Nucleus accumbens (tissue), 56 donors: ENCODE results near the gene SGO2.

Experiments used
- DNase-seq, 56 donors: peaks; one replicate each; lab custom pipeline; 2025; lab: John Stamatoyannopoulos, UW

SGO2 gene, protein sequence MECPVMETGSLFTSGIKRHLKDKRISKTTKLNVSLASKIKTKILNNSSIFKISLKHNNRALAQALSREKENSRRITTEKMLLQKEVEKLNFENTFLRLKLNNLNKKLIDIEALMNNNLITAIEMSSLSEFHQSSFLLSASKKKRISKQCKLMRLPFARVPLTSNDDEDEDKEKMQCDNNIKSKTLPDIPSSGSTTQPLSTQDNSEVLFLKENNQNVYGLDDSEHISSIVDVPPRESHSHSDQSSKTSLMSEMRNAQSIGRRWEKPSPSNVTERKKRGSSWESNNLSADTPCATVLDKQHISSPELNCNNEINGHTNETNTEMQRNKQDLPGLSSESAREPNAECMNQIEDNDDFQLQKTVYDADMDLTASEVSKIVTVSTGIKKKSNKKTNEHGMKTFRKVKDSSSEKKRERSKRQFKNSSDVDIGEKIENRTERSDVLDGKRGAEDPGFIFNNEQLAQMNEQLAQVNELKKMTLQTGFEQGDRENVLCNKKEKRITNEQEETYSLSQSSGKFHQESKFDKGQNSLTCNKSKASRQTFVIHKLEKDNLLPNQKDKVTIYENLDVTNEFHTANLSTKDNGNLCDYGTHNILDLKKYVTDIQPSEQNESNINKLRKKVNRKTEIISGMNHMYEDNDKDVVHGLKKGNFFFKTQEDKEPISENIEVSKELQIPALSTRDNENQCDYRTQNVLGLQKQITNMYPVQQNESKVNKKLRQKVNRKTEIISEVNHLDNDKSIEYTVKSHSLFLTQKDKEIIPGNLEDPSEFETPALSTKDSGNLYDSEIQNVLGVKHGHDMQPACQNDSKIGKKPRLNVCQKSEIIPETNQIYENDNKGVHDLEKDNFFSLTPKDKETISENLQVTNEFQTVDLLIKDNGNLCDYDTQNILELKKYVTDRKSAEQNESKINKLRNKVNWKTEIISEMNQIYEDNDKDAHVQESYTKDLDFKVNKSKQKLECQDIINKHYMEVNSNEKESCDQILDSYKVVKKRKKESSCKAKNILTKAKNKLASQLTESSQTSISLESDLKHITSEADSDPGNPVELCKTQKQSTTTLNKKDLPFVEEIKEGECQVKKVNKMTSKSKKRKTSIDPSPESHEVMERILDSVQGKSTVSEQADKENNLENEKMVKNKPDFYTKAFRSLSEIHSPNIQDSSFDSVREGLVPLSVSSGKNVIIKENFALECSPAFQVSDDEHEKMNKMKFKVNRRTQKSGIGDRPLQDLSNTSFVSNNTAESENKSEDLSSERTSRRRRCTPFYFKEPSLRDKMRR

DNA sequence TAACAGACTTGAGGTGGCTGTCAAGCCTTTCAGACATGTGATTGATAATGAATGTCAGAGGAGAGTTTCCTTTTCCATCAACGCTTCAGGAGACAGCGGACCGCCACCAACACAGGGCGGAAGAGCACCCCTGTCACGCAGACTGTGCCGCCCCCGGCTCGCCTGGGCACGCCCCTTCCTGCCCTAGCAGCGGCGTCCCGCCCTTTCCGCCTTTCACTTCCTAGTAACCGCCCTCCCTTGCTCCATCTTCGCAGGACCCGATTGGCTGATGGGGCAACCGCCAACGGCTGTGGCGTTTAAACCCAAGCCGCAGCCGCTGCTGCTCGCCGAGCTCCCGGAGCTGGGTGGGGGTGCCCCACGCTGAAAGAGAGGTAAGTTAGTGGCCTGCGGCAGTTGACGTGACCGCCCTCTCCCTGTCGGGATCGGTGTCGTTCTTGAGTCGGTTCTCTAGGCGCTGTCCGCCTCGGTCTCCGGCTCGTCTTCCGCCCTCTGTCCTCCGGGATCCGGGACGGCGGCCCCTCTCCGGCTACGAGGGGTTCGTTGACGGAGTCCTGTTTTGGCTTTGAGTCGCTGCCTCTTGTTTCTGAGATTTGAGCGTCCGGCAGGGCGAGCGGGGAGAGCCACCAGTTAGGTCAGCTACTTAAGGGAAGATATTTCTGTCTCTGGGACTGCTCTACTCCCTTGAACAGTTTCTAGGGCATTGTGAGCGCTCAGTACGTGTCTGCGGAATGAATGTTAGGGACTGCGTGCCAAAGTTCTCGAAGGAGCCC is at the start of gene SGO2:
Gene SGO2, plus strand, starts transcription at position 326 of the 770 bp plus-strand sequence. CDS start 6,769 bp downstream, outside the sequence.
- peak; percentile 39 to 97 (median 90) for DNase-seq

DNA sequence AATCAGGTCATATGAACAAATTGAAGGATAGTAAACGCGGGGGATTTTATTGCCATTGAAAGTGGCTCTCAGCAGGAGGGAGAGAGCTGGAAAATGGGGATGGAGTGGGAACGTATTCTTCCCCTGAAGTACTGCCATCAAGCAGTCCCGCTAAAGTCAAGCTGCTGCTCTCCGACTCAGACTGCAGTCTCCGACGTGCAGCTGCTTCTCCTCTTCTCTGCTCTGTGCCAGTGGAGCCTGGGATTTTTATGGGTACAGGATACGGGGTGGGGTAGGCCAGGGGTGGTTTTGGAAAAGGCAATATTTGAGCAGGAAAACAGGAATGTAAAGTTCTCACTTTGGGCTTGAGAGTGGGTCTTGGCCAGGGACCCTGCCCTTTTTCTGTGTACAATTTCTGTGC is 49.2 kb upstream of the SGO2 start:
- peak in 5 of 56 donors; percentile 7 to 36 (median 21) for DNase-seq

DNA sequence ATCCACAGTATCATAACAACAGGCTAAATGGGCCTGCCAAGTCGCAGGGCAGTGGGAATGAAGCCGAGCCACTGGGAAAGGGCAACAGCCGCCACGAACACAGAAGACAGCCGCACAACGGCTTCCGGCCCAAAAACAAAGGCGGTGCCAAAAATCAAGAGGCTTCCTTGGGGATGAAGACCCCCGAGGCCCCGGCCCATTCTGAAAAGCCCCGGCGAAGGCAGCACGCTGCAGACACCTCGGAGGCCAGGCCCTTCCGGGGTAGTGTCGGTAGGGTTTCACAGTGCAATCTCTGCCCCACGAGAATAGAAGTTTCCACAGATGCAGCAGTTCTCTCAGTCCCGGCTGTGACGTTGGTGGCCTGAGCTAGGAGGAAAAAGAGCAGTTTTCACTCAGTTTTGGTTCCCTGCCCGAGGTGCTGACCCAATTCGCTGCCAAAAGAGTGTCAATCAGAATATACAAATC is 48.3 kb upstream of the SGO2 start:
- DNase-seq: peak in 41 of 56 donors; percentile 16 to 72 (median 51)

DNA sequence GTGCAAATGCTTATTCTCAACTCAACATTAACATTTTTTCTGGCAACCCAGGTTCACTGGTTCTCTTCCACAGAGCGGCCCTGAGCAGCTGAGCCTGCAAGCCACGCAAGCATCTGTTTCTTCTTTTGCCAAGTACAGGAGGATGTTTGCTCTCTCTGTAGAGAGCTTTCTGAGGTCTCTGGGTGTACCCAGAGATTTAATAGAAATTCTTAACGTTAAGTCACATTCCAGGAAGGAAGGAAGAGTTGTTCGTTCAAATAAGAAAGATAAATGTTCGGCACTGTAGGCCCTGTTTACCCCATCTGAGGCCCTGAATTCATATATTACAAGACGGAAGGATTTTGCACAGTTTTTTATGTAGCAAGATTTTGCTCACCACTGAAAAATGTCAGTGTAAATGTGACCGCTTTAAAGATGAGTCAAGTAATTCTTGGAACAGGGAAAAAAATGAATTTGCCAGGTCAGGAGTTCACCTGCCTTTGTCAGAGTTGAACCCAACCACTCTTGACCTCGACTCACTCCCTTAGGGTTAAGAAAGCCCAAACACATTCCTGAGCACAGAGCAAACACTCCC is 46.2 kb upstream of the SGO2 start:
- no peak for DNase-seq

DNA sequence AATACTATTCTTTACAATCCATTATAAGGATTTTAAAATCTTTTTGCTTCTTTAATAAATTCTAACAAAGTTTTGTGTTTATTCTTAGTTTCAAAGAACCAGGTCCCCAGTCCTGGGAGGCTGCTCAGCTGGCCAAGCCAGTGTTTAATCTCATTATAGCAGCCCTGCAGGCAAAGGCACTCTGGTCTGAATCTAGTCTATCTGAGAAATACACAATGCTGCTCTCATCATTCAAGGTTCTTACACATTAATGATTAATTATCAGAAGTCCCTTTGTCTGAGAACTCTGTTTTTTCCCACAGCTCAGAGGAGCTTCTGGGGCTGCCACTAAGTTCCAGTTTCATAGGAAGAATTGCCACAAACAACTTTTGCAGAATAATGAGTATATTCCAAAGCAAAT is 43.8 kb upstream of the SGO2 start:
- DNase-seq: no peak

DNA sequence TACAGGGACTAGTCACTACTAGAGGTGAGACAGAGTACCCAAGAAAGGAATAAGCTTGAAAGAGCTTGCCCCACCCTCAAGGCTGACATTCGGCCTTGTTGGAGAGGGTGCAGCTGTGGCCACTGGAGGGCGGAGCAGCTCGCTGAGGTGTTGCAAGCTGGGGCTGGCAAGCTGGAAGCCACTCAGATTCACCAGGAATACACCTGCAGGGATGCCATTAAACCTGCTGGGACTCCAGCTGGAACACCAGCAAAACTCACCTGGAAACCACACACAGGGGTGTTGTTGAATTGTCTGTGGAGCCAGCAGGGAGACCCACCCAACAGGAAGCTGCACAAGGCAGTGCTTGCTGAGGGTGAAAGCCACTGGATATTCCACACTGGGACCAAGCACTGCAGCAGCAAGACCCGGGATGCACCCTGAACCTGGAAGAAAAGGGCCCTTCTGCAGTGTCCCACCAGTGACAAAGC is 42.2 kb upstream of the SGO2 start:
- peak in 1 of 56 donors; percentile 8 for DNase-seq

DNA sequence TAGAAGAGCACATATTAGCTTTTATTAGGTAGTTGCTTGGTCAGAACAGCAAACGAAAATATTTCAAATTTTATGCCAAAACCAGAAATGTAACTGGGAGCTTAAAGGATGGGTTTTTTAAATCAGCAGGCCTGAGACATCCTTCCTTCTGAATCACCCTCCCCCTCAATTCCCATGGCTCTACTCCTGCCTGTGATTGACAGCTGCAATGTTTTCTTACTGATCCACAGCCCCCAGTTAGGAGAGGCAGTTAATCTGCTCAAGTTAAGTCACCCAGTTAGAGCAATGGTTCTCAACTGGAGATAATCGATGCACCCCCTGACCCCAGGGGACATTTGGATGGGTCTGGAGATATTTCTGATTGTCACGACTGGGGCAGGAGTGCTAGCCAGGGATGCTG is 41.1 kb upstream of the SGO2 start:
- no peak for DNase-seq

DNA sequence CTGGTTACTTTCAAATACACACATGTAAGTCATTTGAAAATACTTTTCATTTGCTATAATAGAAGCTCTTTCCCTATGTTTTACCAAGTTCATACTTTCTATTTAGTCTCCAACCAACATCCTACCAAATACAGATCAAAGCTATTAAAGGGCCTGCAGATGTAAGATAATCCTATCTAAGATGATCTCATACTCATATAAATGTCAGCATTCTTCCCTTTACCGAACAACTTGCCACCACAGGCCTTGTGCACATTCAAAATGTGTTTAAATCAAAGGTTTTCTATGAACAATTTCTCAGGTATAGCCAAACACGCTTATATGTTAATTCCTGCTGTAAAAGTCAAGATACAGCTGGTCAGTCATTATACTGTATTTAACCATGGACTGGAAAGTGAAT is 39.5 kb upstream of the SGO2 start:
- DNase-seq: no peak

DNA sequence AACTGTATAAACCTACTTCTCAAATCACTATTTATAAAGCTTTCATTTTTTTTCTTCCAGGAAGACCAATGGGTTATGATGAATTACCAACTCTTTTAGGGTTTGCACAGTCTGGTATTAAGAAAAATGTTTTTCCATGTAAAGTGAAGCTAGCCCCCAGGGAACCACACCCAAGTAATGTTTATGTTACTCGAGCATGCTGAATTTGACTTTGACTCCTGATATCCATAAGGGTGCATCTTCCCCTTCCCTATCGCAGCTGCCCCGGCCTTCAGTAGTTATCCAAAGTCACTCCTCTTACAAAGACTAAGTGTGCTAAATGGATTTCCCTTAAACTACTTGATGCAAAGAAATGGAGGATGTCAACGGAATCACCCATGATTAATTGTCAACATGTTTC is 37.8 kb upstream of the SGO2 start:
- no peak for DNase-seq

DNA sequence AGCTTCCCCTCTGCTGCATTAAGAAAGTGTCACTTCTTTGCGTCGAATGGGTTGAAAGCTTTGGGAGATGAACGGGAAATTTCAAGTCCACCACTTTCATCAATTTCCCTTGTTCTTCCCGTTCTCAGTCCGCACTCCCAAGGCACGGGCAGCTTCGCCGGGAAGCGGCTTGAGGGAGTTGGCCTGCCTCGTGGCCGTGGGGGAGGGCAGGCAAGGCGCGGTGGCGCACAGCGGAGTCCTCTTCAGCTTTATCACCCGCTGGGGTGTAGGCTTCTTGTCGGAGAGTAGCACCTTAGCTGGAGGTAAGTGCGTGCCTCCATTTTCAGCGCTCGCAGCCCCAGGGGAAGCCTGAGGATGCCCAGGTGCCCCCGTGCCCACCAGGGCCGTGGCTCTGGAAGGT is 36.0 kb upstream of the SGO2 start:
- no peak for DNase-seq

DNA sequence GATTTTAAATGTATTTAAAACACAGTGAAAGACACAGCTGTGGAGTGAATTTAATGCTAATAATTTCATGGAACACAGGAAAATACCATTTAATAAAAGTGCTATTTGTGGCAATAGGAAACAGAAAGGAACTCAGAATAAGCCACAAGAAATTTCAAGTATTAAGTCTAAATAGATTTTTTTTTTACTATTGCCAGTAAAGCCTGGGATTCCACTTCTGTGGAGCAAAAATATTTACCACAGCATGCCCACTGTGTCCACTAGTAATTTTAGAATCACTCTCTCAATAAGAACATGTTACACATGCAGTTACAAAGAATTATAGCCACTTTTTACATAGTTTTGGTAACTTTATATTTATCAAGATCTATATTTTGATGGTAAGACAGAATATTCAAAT is 33.4 kb upstream of the SGO2 start:
- DNase-seq: no peak

DNA sequence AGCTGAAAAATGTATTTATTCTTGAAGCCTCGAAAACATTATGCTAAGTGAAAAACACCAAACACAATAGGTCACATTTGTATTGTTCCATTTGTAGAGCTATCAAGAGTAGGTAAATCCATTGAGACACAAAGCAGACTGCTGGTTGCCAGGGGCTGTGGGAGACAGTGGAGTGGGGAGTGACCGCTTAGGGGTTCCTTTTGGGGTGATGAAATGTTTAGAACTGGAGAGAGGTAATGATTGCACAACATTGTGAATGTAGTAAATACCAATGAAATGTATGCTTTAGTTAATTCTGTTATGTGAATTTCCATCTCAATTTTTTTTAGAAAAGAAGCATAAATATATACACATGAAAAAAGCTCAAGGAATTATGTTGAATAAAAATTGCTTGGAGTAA is 32.0 kb upstream of the SGO2 start:
- no peak for DNase-seq

DNA sequence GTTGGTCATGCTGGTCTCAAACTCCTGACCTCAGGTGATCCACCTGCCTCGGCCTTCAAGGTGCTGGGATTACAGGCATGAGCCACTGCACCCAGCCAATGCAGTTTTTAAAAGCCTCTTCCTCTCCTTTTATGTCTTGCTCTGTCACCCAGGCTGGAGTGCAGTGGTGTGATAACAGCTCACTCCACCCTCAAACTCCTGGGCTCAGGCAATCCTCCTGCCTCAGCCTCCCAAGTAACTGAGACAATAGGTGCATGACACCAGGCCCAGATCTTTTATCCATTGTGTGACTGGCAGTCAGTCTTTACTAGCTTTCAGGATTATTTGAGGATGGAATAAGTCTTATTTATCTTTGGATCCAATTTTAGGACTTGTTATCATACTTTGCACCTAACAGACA is 29.3 kb upstream of the SGO2 start:
- no peak for DNase-seq

DNA sequence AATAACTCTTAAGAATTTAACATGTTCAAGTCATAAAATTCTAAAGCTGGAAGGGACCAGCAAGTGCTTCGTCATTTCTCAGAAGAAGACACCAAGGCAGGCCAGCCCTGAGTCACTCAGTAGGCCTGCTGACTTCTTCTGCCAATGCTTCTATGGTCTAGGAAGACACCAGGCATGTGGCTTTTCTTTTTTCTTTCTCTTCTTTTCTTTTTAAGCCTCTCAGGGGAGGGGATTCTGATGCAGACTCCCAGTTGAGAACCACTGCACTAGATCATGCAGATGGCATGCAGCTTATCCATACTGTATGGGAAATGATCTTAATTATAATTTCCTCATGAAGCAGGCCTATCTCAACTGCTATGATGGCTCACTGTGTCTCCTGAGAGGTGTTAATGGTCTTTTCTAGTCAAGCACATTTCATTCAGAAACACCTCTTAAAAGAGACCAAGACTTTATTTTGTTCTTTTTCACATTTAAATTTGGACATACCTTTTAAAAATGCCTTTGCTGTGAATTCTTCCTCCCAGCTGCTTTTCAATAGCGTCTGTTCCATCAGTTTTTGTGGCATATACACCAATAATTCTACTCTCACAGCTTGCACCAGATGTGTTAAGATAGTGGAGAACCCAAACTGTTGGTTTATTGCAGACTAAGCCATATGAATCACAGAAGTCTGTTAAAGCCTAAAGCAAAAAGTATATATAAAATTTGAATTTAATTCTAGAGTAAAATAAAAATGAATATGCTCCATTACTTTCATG is 27.4 kb upstream of the SGO2 start:
- DNase-seq: no peak

DNA sequence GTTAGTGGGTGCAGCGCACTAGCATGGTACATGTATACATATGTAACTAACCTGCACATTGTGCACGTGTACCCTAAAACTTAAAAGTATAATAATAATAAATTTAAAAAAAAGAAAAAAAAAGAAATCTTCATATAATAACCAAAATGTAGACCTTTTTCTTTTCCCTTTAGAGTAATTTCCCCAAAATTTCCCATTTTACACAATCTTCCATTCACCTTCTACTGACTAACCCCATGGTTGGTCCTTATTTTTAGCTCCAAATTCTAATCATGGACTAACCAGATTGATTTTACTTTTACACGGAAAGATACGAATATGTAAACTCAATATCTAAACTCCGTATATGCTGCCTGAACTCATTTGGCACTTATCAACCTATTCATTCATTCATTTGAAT is 23.8 kb upstream of the SGO2 start:
- DNase-seq: no peak

DNA sequence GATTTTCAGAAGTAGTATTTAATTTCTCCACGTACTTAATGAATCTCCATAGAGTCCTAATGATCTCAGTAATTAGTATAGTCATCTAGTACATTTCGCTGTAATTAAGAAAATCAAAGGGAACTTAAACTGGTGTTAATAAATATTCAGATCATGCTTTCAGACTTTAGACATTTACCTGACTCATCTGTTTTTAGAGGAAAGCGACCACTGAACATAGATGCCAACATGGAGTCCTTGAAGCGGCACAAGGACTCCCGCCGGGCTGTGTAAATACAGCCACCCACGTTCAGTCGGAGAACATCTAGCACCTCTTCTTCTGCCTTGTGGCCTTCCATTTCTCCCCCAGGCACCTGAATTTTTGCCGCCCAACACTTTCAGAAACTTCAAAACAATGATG is 19.3 kb upstream of the SGO2 start:
- DNase-seq: no peak

DNA sequence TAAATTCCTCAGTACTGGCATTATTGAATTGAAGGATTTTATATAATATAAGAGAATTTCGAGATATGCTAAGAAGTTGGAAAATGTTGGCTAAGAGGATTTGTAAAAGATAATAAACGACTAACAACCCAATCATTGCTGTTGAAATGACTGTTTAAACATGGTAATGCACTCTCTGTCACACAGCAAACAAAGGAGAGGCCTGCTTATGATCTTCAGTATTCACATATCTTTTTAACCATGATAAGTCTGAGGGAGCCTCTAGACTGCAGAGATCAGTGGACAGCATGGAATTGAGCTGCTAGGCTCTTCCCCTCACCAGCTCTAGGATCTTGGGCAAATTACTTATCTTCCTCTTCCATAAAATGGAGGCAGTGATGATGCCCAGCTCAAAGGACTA is 18.8 kb upstream of the SGO2 start:
- no peak for DNase-seq

DNA sequence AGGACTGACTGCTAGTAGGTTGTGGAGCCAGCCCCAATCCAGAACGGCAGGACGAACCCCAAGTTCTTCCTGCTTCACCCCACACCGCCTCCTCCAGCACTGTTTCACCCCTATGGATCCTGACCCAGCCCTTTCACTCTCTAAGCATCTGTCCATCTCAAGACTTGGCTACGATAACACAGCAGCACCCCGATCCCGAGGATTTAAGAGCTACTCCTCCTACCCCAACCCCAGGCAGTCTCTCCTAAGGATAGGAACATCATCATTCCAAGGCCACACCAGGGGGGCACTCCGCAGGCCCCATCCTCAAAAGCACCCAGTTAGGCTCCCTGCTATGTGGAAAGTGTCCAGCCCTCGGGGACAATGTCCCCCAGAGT is 16.8 kb upstream of the SGO2 start:
- peak in 8 of 56 donors; percentile 16 to 62 (median 36) for DNase-seq
